Left lung (tissue), 10 donors: ENCODE data around the gene CD300LG. TPM values are rescaled to one million over a fixed set of nuclear protein-coding genes. Genes with fewer than 3 reads are reported as not detected.

Experiments
- ATAC-seq: fragments of 200-7000 bp; cut with Tn5 transposase; one replicate; pipeline ENCODE4 v1.9.1; 2020; ENCODE audit warnings: moderate library complexity
- DNase-seq, 4 donors: peaks; one replicate each; pipeline ENCODE4 v3.0.0-alpha.2; 2013 to 2020
- H3K27ac ChIP-seq, 2 donors: fragments of 200-600 bp; sonication (generic) in 1 of 2; one replicate each; pipeline versions ENCODE4 v1.5.0 to v1.8.0; 2020 to 2021
- H3K27me3 ChIP-seq, 2 donors: fragments of 200-600 bp; sonication (generic) in 1 of 2; one replicate each; pipeline versions ENCODE4 v1.5.0 to v1.8.0; 2020 to 2021
- H3K36me3 ChIP-seq, 2 donors: fragments of 200-600 bp; sonication (generic) in 1 of 2; one replicate each; pipeline versions ENCODE4 v1.5.0 to v1.8.0; 2020 to 2021
- H3K4me1 ChIP-seq, 2 donors: fragments of 200-600 bp; one replicate each; pipeline ENCODE4 v1.8.0; 2021
- H3K4me3 ChIP-seq, 2 donors: fragments of 200-600 bp; sonication (generic) in 1 of 2; one replicate each; pipeline versions ENCODE4 v1.5.0 to v1.8.0; 2020 to 2021; ENCODE audit warnings: mild to moderate bottlenecking in 1 of 2
- H3K9me3 ChIP-seq, 2 donors: fragments of 200-600 bp; sonication (generic) in 1 of 2; one replicate each; pipeline versions ENCODE4 v1.5.0 to v1.8.0; 2020 to 2021
- intact Hi-C, 2 donors: fragments of 100-400 bp; cut with DNase I; formaldehyde crosslinking; loops; one replicate each; pipeline versions ENCODE4 v1.11.2 to v1.14.2; 2022
- polyA plus RNA-seq, 6 donors: library from polyadenylated mRNA; unstranded; fragments of 120-200 nt; gene quantifications; one replicate each; pipeline ENCODE4 v1.2.1, GENCODE V29; 2013; ENCODE audit not compliant: insufficient read length in 6 of 6
- total RNA-seq, 2 donors: library from RNA; stranded (reverse); fragmentation: NEBNext Ultra II Directional; extraction: Animal tissue kit (Norgen Biotek cat#: 25700); gene quantifications; one replicate each; pipeline ENCODE4 v1.2.1, GENCODE V29; 2021
- TF ChIP-seq, protein P1 (sequence below), 2 donors: fragments of 200-600 bp; sonication (generic) in 1 of 2; IDR thresholded peaks; one replicate each; pipeline versions ENCODE4 v1.5.0 to v1.8.0; 2021; ENCODE audit warnings: antibody characterized with exemption in 2 of 2
- donor health status: DM: no; HTN: yes; CAD: no.
- donor health status: DM: no; HTN: no; CAD: no.

Gene CD300LG
- total and polyA plus RNA-seq, 8 donors, result 0.53 to 7.1 (median 1.5) TPM

DNA sequence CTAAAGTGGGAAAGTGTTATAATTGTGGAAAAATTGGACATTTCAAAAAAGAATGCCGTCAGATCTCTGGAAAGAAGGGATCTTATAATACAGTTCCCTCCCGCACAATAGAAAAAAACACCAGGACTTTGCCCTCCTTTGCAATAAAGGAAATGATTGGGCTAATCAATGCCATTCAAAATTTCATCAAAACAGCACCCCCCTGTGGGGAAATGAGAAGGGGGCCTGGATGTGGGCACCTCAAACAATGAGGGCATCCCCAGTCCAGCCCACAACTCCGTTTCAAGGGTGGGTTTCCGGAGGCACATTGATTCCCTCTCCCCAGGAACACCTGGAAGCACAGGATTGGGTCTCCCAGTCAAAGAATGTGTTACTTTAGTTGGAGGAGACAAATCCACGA lies 26.1 kb downstream of the CD300LG start:
- TF ChIP-seq, protein P1, sequence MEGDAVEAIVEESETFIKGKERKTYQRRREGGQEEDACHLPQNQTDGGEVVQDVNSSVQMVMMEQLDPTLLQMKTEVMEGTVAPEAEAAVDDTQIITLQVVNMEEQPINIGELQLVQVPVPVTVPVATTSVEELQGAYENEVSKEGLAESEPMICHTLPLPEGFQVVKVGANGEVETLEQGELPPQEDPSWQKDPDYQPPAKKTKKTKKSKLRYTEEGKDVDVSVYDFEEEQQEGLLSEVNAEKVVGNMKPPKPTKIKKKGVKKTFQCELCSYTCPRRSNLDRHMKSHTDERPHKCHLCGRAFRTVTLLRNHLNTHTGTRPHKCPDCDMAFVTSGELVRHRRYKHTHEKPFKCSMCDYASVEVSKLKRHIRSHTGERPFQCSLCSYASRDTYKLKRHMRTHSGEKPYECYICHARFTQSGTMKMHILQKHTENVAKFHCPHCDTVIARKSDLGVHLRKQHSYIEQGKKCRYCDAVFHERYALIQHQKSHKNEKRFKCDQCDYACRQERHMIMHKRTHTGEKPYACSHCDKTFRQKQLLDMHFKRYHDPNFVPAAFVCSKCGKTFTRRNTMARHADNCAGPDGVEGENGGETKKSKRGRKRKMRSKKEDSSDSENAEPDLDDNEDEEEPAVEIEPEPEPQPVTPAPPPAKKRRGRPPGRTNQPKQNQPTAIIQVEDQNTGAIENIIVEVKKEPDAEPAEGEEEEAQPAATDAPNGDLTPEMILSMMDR (IDR thresholded peaks at IDR 0.05), result no peak
- H3K27ac ChIP-seq, result no peak overlapping the region
- no peaks in the 10 kb centered on the region for H3K9me3 ChIP-seq
- H3K27me3 ChIP-seq, result no peaks in the 10 kb centered on the region
- ATAC-seq (no peak), DNase-seq (no peak)
- no peak overlapping the region for H3K4me3 ChIP-seq
- H3K4me1 ChIP-seq, result no peaks in the 10 kb centered on the region
- intact Hi-C loops, result no loop called here
- H3K36me3 ChIP-seq, result no peaks in the 10 kb centered on the region

DNA sequence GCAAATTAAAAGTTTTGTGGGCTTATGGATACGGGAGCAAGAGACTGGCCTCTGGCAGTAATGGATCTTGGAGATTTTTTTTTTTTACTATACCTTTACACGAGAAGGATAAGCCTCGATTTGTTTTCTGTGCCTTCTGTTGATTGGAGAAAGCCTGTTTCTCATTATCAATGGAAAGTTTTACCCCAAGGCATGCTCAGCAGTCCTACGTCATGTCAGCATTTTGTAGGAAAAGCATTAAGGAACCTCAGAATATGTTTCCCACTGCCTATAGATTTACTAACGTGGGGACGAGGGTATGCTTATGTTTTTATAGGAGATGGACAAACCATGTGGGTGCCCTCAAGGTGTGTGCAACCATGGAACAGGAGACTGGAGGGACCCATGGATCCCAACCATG lies 26.8 kb downstream of the CD300LG start:
- intact Hi-C loops, result no loop called here

DNA sequence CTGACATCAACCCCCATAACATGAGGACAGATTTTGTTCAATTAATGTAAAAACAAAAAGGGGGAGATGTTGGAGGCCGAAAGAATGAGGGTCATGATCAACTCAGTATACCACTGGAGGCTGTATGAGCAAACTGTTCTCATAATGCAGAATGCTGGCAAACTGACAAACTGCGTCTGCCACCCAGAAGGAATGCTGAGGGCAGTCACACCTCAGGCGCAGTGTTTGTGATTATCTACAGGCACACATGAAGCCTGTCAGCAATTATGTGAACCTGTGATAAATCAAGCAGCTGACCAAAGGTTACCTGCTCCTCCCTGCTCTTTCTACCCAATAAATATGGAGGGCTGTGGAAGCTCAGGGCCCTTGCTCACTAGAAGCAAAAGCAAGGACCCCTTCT lies 27.3 kb downstream of the CD300LG start:
- Histone ChIP-seq H3K4me1 (no peaks in the 10 kb centered on the region), H3K36me3 (no peaks in the 10 kb centered on the region), H3K4me3 (no peak overlapping the region), H3K9me3 (no peaks in the 10 kb centered on the region), H3K27ac (no peak overlapping the region), H3K27me3 (no peaks in the 10 kb centered on the region)
- intact Hi-C loops, result no loop called here
- ATAC-seq, result no peak
- TF ChIP-seq, protein P1 (IDR thresholded peaks at IDR 0.05), result no peak
- DNase-seq, result no peak

More for the DNA sequence above, 26.8 kb downstream of the CD300LG start:
- ATAC-seq (no peak), DNase-seq (no peak)
- H3K9me3 ChIP-seq, result no peaks in the 10 kb centered on the region
- no peaks in the 10 kb centered on the region for H3K4me1 ChIP-seq
- H3K27ac ChIP-seq, result no peak overlapping the region
- H3K36me3 ChIP-seq, result no peaks in the 10 kb centered on the region
- TF ChIP-seq, protein P1 (IDR thresholded peaks at IDR 0.05), result no peak
- H3K27me3 ChIP-seq, result no peaks in the 10 kb centered on the region
- H3K4me3 ChIP-seq, result no peak overlapping the region

DNA sequence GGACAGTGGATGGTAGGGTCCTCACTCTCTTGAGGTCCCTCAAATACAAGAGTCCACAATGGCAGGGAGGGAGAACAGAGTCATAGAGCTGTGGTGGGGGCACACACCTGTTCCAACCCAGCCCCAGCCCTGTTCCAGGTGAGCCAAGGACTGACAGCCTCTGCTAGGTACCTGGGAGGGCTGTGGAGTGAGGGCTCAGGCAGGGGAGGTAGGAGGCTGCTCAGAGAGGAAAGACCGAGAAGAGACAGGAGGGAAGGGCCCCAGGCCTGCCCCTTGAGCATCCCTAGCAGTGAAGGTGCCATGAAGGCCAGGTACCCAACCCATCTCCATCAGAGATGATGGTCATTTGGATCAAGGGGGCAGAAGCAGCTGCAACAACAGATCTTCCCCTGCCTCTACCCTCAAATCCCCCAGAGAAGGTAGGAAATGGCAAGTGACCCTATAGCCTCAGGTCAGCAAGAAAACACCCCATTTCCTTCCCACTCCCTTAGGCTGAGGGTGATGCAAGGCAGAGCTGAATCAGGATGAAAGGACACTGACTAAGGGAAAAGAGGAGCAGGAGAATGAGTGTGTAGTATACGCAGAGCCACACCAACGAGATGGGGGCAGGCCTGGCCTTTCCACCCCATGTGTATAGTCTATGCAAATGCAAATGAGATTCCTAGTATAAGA lies 28.6 kb downstream of the CD300LG start:
- intact Hi-C loops, result no loop called here
- TF ChIP-seq, protein P1 (IDR thresholded peaks at IDR 0.05), result no peak
- no peaks in the 10 kb centered on the region for H3K9me3 ChIP-seq
- DNase-seq (no peak), ATAC-seq (no peak)
- H3K27me3 ChIP-seq, result no peaks in the 10 kb centered on the region
- H3K36me3 ChIP-seq, result no peaks in the 10 kb centered on the region
- no peak overlapping the region for H3K4me3 ChIP-seq
- H3K27ac ChIP-seq, result no peak overlapping the region
- H3K4me1 ChIP-seq, result no peaks in the 10 kb centered on the region

DNA sequence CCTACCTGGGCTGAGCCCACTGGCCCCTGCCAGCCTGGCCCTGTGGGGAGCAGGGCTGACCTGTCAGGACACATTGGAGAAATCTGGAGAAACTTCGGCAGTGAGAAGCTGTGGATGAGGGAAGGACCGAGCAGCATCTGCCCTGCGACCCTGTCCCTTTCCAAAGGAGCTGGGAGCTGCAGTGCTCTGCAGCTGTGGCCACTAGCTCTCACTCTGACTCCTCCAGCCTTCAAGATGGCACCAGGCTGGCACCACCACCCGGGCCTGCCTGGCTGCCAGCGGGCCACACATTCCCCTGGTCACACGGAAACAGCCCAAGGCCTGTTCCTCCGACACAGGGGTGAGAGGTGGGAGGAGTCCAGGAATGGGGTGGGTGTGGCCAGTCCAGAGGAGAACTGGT lies 30.1 kb downstream of the CD300LG start:
- Histone ChIP-seq H3K4me1 (no peaks in the 10 kb centered on the region), H3K27me3 (no peaks in the 10 kb centered on the region), H3K4me3 (no peak overlapping the region), H3K9me3 (no peaks in the 10 kb centered on the region), H3K36me3 (no peaks in the 10 kb centered on the region), H3K27ac (no peak overlapping the region)
- intact Hi-C loops, result no loop called here
- ATAC-seq, result no peak
- no peak for DNase-seq
- TF ChIP-seq, protein P1 (IDR thresholded peaks at IDR 0.05), result no peak
